Measurements from ENCODE around the gene ITPKC. TPM values are rescaled to one million over a fixed set of nuclear protein-coding genes. Genes with fewer than 3 reads are reported as not detected.

Gene ITPKC
- 7.7 and 8.6 TPM in 2 replicates for total RNA-seq

GRCh38 chr19:40716482-40717324, at the start of gene ITPKC, which contains the start of gene COQ8B:
Gene ITPKC, plus strand, starts transcription at chr19:40717112. Its CDS starts 24 bp downstream, at chr19:40717136.
Gene COQ8B, minus strand, starts transcription at chr19:40716886. Its CDS starts 2,254 bp downstream, at chr19:40714632.
- peaks cover 22% of the 10 kb centered on the region for H3K36me3 Mint-ChIP-seq (ENCODE audit: low read depth)
- H3K9me3 Mint-ChIP-seq, result no peaks in the 10 kb centered on the region
- DNase-seq, result peak; percentile 100
- H3K27ac Mint-ChIP-seq, result peak within 1 kb of the TSS; percentile 94
- no peaks in the 10 kb centered on the region for H3K27me3 Mint-ChIP-seq
- H3K4me3 Mint-ChIP-seq, result peak within 1 kb of the TSS; percentile 90
- intact Hi-C loops (cut with micrococcal nuclease), result loop anchor here (1.0 to 10.0 kb wide), 7 partner anchors 34 to 546 kb away; partner anchors contain the start of genes ACTMAP and RAB4B
- H3K4me1 Mint-ChIP-seq, result peaks cover 52% of the 10 kb centered on the region

DNA sequence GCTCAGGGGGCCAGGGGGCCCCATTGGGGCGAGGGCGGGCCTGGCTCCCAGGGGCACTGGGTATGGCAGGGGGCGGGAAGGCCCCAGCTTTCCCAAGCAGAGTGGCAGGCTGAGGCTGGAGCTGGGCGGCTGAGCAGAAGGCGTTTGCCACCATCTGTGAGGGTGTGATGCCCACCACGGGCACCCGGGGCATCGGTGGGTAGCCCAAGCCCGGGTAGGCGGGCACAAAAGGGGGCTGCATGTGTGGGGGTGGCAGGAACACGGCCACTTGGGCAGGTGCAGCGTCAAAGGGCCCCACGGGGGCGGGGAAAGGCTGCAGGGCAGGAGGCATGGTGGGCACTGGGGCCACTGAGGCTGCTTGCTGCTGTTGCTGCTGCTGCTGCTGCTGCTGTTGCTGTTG, 49.3 kb upstream of the ITPKC start:
- DNase-seq, result no peak
- Mint-ChIP-seq H3K27ac (no peak overlapping the region), H3K9me3 (peaks cover 8% of the 10 kb centered on the region), H3K27me3 (no peaks in the 10 kb centered on the region), H3K4me1 (peaks cover 15% of the 10 kb centered on the region), H3K36me3 (ENCODE audit: low read depth) (peaks cover 36% of the 10 kb centered on the region), H3K4me3 (no peak overlapping the region)
- intact Hi-C loops (cut with micrococcal nuclease), result loop anchor here (10.0 kb wide), 1 partner anchor 87 kb away; the partner anchor contains the start of genes ACTMAP and SNRPA

- Mint-ChIP-seq H3K9me3 (peaks cover 8% of the 10 kb centered on the region), H3K4me3 (no peak overlapping the region), H3K27ac (no peak overlapping the region), H3K27me3 (no peaks in the 10 kb centered on the region), H3K36me3 (ENCODE audit: low read depth) (peaks cover 36% of the 10 kb centered on the region), H3K4me1 (peaks cover 5% of the 10 kb centered on the region)
- intact Hi-C loops (cut with micrococcal nuclease), result loop anchor here (10.0 kb wide), 1 partner anchor 86 kb away; the partner anchor contains the start of genes ACTMAP and SNRPA
- no peak for DNase-seq
These were observed 47.8 kb upstream of the ITPKC start for GRCh38 chr19:40668991-40669614.

DNA sequence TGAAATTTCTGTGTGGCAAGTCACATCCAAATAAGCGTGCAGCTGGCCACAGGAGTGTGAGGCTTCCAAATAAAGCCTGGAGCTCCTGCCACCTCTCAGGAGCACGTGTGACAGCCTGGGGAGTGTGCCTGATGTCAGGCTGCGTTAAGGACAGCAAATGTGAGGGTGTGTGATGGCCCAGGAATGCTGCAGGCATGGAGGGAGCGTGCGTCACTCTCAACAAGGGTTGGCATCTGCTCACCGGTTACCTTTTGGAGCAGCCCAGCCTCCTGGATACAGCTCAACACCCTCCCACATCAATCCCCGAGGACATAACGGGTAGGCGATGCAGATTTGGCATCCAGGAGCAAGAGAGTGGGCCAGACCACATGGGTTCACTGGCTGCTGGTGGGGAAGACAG, 45.5 kb upstream of the ITPKC start:
- DNase-seq, result no peak
- peaks cover 39% of the 10 kb centered on the region for H3K36me3 Mint-ChIP-seq (ENCODE audit: low read depth)
- intact Hi-C loops (cut with micrococcal nuclease), result no loop called here
- no peak overlapping the region for H3K27ac Mint-ChIP-seq
- no peak overlapping the region for H3K4me3 Mint-ChIP-seq
- peaks cover 4% of the 10 kb centered on the region for H3K4me1 Mint-ChIP-seq
- H3K27me3 Mint-ChIP-seq, result no peaks in the 10 kb centered on the region
- peaks cover 8% of the 10 kb centered on the region for H3K9me3 Mint-ChIP-seq

DNA sequence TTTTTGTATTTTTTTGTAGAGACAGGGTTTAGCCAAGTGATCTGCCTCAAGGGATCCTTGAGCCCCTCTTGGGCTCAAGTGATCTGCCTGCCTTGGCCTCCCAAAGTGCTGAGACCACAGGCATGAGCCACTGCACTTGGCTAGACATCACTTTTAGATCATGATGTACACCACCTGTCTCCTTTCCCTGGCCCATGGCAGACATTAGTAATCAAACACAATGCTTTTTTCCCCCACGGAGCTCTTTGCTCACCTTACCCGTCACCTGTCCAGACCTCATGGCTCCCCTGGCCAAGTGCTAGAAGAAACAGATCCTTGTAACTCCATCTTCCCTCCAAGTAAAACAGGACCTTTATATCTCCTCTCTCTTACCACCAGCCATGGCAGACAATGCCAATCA, 44.9 kb upstream of the ITPKC start:
- H3K27me3 Mint-ChIP-seq, result no peaks in the 10 kb centered on the region
- intact Hi-C loops (cut with micrococcal nuclease), result no loop called here
- H3K4me3 Mint-ChIP-seq, result no peak overlapping the region
- DNase-seq, result no peak
- peaks cover 32% of the 10 kb centered on the region for H3K36me3 Mint-ChIP-seq (ENCODE audit: low read depth)
- H3K4me1 Mint-ChIP-seq, result no peaks in the 10 kb centered on the region
- H3K27ac Mint-ChIP-seq, result no peak overlapping the region
- H3K9me3 Mint-ChIP-seq, result peaks cover 8% of the 10 kb centered on the region

GRCh38 chr19:40672573-40673299, 44.2 kb upstream of the ITPKC start:
- H3K27ac Mint-ChIP-seq, result no peak overlapping the region
- no peaks in the 10 kb centered on the region for H3K27me3 Mint-ChIP-seq
- H3K4me1 Mint-ChIP-seq, result no peaks in the 10 kb centered on the region
- no peak for DNase-seq
- H3K36me3 Mint-ChIP-seq (ENCODE audit: low read depth), result peaks cover 34% of the 10 kb centered on the region
- peaks cover 8% of the 10 kb centered on the region for H3K9me3 Mint-ChIP-seq
- H3K4me3 Mint-ChIP-seq, result no peak overlapping the region
- intact Hi-C loops (cut with micrococcal nuclease), result no loop called here

GRCh38 chr19:40673397-40673796, 43.5 kb upstream of the ITPKC start:
- intact Hi-C loops (cut with micrococcal nuclease), result no loop called here
- DNase-seq, result no peak
- peaks cover 8% of the 10 kb centered on the region for H3K9me3 Mint-ChIP-seq
- H3K27ac Mint-ChIP-seq, result no peak overlapping the region
- H3K36me3 Mint-ChIP-seq (ENCODE audit: low read depth), result peaks cover 32% of the 10 kb centered on the region
- no peak overlapping the region for H3K4me3 Mint-ChIP-seq
- no peaks in the 10 kb centered on the region for H3K27me3 Mint-ChIP-seq
- no peaks in the 10 kb centered on the region for H3K4me1 Mint-ChIP-seq

GRCh38 chr19:40674291-40674690, 42.6 kb upstream of the ITPKC start:
- Mint-ChIP-seq H3K27me3 (no peaks in the 10 kb centered on the region), H3K9me3 (peaks cover 4% of the 10 kb centered on the region), H3K27ac (no peak overlapping the region), H3K36me3 (ENCODE audit: low read depth) (peaks cover 24% of the 10 kb centered on the region), H3K4me3 (no peak overlapping the region), H3K4me1 (no peaks in the 10 kb centered on the region)
- no peak for DNase-seq
- intact Hi-C loops (cut with micrococcal nuclease), result no loop called here

- H3K4me1 Mint-ChIP-seq, result no peaks in the 10 kb centered on the region
- H3K36me3 Mint-ChIP-seq (ENCODE audit: low read depth), result peaks cover 17% of the 10 kb centered on the region
- no peak overlapping the region for H3K27ac Mint-ChIP-seq
- H3K27me3 Mint-ChIP-seq, result no peaks in the 10 kb centered on the region
- H3K9me3 Mint-ChIP-seq, result no peaks in the 10 kb centered on the region
- no peak overlapping the region for H3K4me3 Mint-ChIP-seq
- intact Hi-C loops (cut with micrococcal nuclease), result no loop called here
- DNase-seq, result no peak
These were observed 39.8 kb upstream of the ITPKC start for GRCh38 chr19:40677156-40677555.

- H3K36me3 Mint-ChIP-seq (ENCODE audit: low read depth), result peaks cover 31% of the 10 kb centered on the region
- H3K4me1 Mint-ChIP-seq, result no peaks in the 10 kb centered on the region
- H3K4me3 Mint-ChIP-seq, result no peak overlapping the region
- intact Hi-C loops (cut with micrococcal nuclease), result no loop called here
- no peak overlapping the region for H3K27ac Mint-ChIP-seq
- DNase-seq, result no peak
- H3K9me3 Mint-ChIP-seq, result no peaks in the 10 kb centered on the region
- H3K27me3 Mint-ChIP-seq, result no peaks in the 10 kb centered on the region
These were observed 35.9 kb upstream of the ITPKC start for GRCh38 chr19:40681039-40681438.

DNA sequence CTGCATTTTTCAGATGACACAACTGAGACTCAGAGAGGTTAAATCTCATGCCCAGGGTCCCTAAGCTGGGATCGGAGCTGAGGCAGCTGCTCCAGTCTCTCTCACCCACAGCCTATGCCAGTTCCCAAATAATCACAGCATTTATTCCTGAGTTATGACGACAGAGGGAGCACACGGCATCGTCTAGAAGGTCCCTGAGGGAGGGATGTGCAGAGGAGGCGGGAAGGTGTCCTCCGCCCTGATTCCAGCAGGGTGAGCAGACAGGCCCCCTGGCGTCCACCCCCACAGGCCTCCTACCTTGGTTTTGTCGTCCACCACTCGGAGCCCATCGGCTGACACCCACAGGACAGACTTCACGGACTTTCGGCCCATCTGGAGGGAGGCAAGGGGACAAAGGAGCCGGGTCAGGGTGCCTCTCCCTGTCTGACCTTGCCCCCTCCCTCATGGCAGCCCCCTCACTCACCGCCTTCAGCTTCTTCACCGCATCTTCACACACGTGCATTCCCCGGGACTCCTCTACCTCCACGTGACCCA, 34.4 kb upstream of the ITPKC start:
- Mint-ChIP-seq H3K27me3 (no peaks in the 10 kb centered on the region), H3K27ac (no peak overlapping the region), H3K4me3 (no peak overlapping the region), H3K9me3 (no peaks in the 10 kb centered on the region), H3K36me3 (ENCODE audit: low read depth) (peaks cover 32% of the 10 kb centered on the region), H3K4me1 (no peaks in the 10 kb centered on the region)
- DNase-seq, result no peak
- intact Hi-C loops (cut with micrococcal nuclease), result no loop called here

DNA sequence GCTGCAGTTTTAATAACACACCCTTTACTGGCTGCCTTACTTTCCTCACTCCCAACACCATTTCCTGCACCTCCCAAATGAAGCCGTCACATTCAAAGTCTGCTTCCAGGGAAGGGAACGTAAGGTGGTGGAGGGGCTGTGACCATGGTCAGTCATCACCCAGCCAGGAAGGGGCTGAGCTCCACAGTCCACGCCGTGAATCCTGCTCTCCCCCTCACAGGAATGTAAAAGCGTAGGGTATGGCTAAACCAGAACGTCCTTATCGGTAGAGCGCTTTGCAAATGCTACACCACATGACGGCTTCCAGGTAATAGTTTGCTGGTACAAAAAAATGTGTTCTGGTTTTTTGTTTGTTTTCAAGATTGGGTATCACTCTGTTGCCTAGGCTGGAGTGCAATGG, 33.5 kb upstream of the ITPKC start:
- Mint-ChIP-seq H3K27ac (no peak overlapping the region), H3K36me3 (ENCODE audit: low read depth) (peaks cover 29% of the 10 kb centered on the region), H3K4me1 (no peaks in the 10 kb centered on the region), H3K9me3 (no peaks in the 10 kb centered on the region), H3K4me3 (no peak overlapping the region), H3K27me3 (no peaks in the 10 kb centered on the region)
- DNase-seq, result no peak
- intact Hi-C loops (cut with micrococcal nuclease), result no loop called here

DNA sequence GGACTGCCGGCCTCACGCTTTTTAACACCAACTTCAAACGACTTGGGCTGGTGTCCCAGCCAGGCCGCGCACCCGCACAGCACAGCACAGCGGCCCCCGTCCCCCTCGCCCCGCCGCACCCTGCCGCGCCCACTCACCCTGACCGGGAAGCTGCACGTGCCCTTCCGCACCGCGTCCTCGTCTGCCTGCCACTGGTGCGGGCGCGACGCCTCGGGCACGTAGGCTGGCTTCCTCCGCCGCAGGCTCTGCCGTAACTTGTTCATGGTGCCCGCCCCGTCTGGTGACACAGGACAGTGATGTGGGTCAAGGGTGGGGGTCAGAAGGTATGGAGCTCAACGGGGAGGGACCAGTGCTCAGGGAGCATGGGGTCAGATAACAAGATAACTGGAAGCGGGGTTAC, 32.6 kb upstream of the ITPKC start:
- H3K4me3 Mint-ChIP-seq, result no peak overlapping the region
- no peaks in the 10 kb centered on the region for H3K27me3 Mint-ChIP-seq
- H3K27ac Mint-ChIP-seq, result no peak overlapping the region
- H3K4me1 Mint-ChIP-seq, result no peaks in the 10 kb centered on the region
- H3K36me3 Mint-ChIP-seq (ENCODE audit: low read depth), result peaks cover 29% of the 10 kb centered on the region
- DNase-seq, result no peak
- H3K9me3 Mint-ChIP-seq, result no peaks in the 10 kb centered on the region
- intact Hi-C loops (cut with micrococcal nuclease), result no loop called here
